AG04450 (cell line): ENCODE data around the gene LANCL2. TPM values are rescaled to one million over a fixed set of nuclear protein-coding genes. Genes with fewer than 3 reads are reported as not detected.
"Not testable (repeated sequence)": the region's sequence is repeated elsewhere in the genome, so short reads cannot be mapped to it uniquely, and the experiment has no call there.

Source experiments
- CTCF ChIA-PET: fragments of 300-600, 350-600 bp; formaldehyde crosslinking; extraction: SDS; loops from one replicate; lab custom pipeline; 2022; ENCODE audit warnings: antibody characterized with exemption, inconsistent platforms; lab: Charles Lee
- POLR2A ChIA-PET: fragments of 350-600 bp; formaldehyde crosslinking; extraction: SDS; loops from one replicate; lab custom pipeline; 2021; ENCODE audit warnings: antibody characterized with exemption, inconsistent platforms; lab: Yijun Ruan, JAX
- DNase-seq: peaks from one replicate; pipeline ENCODE4 v3.0.0-alpha.2; 2011; ENCODE audit warnings: low read depth, low spot score
- H3K27ac ChIP-seq: one replicate; pipeline ENCODE4 v1.5.1; 2012; ENCODE audit warnings: low read depth, low read length, control low read depth
- H3K27me3 ChIP-seq: one replicate; pipeline ENCODE4 v1.6.0; 2012; ENCODE audit warnings: low read length; ENCODE audit not compliant: control insufficient read depth, insufficient read depth
- H3K4me3 ChIP-seq: 2 replicates; pipeline ENCODE4 v1.5.1; 2011; ENCODE audit warnings: mild to moderate bottlenecking, low read depth, low read length, control low read depth
- H3K9me3 ChIP-seq: 2 replicates; pipeline ENCODE4 v1.5.1; 2012; ENCODE audit warnings: low read length; ENCODE audit not compliant: control insufficient read depth, insufficient read depth
- polyA plus RNA-seq: library from polyadenylated mRNA; depleted of rRNA; stranded (reverse); fragments of >200 nt; gene quantifications from 2 replicates; pipeline ENCODE4 v1.2.3, GENCODE V29; 2011
- TF ChIP-seq, protein P1 (sequence below): IDR thresholded peaks from 2 replicates; pipeline ENCODE4 v1.5.1; 2011; ENCODE audit warnings: low read depth, low read length, control low read depth, inconsistent platforms

The LANCL2 gene
- polyA plus RNA-seq, 1 experiment, result 16.9 TPM

- Histone ChIP-seq H3K27me3 (no peaks in the 10 kb centered on the region), H3K9me3 (peaks cover 5% of the 10 kb centered on the region), H3K27ac (no peak overlapping the region), H3K4me3 (no peak overlapping the region)
- ChIA-PET POLR2A (no interaction called here), CTCF (interaction anchor here (0.6 to 1.3 kb wide), 2 partner anchors 54 to 132 kb away, joined by 3 to 6 read pairs; no protein-coding TSS in a partner anchor)
- TF ChIP-seq, protein P1, sequence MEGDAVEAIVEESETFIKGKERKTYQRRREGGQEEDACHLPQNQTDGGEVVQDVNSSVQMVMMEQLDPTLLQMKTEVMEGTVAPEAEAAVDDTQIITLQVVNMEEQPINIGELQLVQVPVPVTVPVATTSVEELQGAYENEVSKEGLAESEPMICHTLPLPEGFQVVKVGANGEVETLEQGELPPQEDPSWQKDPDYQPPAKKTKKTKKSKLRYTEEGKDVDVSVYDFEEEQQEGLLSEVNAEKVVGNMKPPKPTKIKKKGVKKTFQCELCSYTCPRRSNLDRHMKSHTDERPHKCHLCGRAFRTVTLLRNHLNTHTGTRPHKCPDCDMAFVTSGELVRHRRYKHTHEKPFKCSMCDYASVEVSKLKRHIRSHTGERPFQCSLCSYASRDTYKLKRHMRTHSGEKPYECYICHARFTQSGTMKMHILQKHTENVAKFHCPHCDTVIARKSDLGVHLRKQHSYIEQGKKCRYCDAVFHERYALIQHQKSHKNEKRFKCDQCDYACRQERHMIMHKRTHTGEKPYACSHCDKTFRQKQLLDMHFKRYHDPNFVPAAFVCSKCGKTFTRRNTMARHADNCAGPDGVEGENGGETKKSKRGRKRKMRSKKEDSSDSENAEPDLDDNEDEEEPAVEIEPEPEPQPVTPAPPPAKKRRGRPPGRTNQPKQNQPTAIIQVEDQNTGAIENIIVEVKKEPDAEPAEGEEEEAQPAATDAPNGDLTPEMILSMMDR, result no peak
- DNase-seq, result no peak
Measured at GRCh38 chr7:55469271-55469681, 104.1 kb downstream of the LANCL2 start.

DNA sequence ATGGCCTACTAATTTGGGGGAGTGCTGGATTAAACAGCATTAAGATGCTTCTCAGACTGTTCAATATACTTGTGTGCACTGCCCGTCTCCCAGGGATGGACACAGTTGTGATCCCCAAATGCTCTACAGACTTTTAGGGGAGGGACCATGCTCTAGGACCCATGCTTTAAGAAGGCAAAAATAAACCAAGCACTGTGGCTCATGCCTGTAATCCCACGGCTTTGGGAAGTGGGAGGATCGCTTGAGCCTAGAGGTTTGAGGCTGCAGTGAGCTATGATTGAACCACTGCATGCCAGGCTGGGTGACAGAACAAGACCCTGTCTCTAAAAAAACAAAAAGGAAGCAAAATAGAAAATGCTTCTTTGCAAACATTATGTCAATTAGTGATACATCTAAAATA lies 104.6 kb downstream of the LANCL2 start:
- Histone ChIP-seq H3K27me3 (no peaks in the 10 kb centered on the region), H3K4me3 (no peak overlapping the region), H3K9me3 (peaks cover 4% of the 10 kb centered on the region), H3K27ac (no peak overlapping the region)
- TF ChIP-seq, protein P1, result no peak
- no peak for DNase-seq
- POLR2A ChIA-PET, result no interaction called here
- CTCF ChIA-PET, result interaction anchor here (0.6 to 1.3 kb wide), 2 partner anchors 54 to 131 kb away, joined by 3 to 6 read pairs; no protein-coding TSS in a partner anchor

DNA sequence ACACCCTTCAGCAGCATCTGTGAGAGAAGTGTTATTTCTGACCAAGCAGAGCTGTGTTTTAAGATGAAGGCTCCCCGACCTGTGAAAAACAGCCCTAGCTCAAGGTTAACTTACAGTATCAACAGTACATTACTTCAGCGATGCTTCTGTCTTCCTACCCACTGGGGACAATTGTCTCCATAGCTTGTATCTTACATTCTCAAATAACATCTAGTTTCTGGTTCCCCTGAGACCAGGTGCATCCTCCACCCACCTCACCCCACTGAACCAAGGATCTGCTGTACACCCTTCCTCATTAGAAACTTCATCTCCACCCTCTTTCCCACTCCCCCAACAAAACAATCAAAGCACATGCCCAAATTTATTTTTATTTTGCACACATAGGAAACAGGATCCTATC lies 105.1 kb downstream of the LANCL2 start:
- Histone ChIP-seq H3K4me3 (no peak overlapping the region), H3K27ac (no peak overlapping the region), H3K27me3 (no peaks in the 10 kb centered on the region), H3K9me3 (peaks cover 4% of the 10 kb centered on the region)
- POLR2A ChIA-PET, result no interaction called here
- CTCF ChIA-PET, result no interaction called here
- TF ChIP-seq, protein P1, result no peak
- DNase-seq, result no peak

DNA sequence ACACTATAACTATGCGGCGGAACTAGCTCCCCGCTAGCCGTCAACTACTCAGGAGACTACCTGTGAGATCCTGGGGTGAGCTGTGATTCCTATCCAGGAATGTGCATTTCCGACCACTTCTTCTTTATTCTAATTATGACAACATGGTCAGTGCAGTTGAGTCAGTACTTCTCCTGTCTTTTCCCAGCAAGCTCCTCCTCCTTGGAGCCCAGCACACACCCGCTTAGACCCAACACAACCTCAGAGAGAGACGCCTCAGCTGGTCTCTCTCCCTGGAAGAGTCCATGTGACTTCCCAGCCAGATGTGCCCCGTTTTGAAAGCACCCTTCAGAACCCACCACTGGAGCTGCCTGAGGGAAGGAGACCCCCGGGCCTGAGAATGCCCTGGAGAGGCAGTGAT lies 106.5 kb downstream of the LANCL2 start:
- H3K27me3 ChIP-seq, POLR2A ChIA-PET, H3K27ac ChIP-seq, CTCF ChIA-PET, DNase-seq, H3K4me3 ChIP-seq, H3K9me3 ChIP-seq: not testable (repeated sequence)

- POLR2A ChIA-PET, H3K27me3 ChIP-seq, H3K4me3 ChIP-seq, DNase-seq, H3K9me3 ChIP-seq, CTCF ChIA-PET, H3K27ac ChIP-seq: not testable (repeated sequence)
Measured at GRCh38 chr7:55472406-55472805, 107.3 kb downstream of the LANCL2 start.

GRCh38 chr7:55472928-55473725 lies 108.0 kb downstream of the LANCL2 start:
- no peaks in the 10 kb centered on the region; the same call in 1 of the 2 replicates for H3K9me3 ChIP-seq
- no peak overlapping the region for H3K4me3 ChIP-seq
- TF ChIP-seq, protein P1, result no peak
- DNase-seq, result no peak
- no peak overlapping the region for H3K27ac ChIP-seq
- no peaks in the 10 kb centered on the region for H3K27me3 ChIP-seq
- CTCF ChIA-PET, result no interaction called here
- POLR2A ChIA-PET, result no interaction called here
